ENCODE results near the gene GPATCH2L.

The GPATCH2L gene

DNA sequence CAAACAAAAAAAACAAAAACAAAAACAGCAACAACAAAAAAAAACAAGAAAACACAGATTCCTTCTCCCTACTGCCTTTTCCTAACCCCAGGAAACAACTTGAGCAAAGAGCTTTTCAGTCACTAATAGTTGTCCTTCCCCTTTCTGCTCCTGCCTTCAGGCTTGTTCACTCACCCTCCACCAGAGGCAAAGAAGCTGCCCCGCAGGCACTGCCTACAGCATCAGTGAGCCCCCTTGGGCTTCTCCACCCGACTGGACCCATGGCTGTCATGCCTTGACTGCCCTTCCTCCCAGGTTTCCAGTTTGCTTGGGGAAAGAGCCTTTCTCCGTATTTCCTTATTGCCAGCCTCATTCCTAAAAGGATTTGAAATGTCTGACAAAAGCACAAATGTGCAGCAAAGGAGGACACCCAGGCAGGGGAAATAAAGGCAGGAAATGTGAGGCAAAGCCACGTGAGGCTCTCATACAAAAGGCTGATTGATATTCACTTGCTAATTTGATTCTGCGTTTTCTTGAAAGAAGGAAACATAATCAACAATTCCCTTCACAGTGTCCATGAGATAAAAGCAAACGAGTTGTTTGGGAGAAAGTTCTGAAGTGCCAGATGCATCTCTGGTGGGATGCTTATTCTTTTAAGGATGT is 85.7 kb downstream of the GPATCH2L start:
- H3K9ac ChIP-seq (ENCODE audit: insufficient read length), result no peak overlapping the region
- DNase-seq (ENCODE audit: low read depth, low spot score), result no peak
- no peaks in the 10 kb centered on the region for H3K36me3 ChIP-seq (ENCODE audit: insufficient read depth, low read length)
- TF ChIP-seq FOXP2 (optimal IDR thresholded peaks at IDR 0.05; ENCODE audit: control extremely low read depth, extremely low read length, insufficient read depth) (no peak), EZH2 (IDR thresholded peaks at IDR 0.05) (no peak)
- no peaks in the 10 kb centered on the region for H3K9me3 ChIP-seq (ENCODE audit: low read depth, low read length)
- no peak overlapping the region for H3K4me3 ChIP-seq
- H3K27ac ChIP-seq, result no peak overlapping the region

DNA sequence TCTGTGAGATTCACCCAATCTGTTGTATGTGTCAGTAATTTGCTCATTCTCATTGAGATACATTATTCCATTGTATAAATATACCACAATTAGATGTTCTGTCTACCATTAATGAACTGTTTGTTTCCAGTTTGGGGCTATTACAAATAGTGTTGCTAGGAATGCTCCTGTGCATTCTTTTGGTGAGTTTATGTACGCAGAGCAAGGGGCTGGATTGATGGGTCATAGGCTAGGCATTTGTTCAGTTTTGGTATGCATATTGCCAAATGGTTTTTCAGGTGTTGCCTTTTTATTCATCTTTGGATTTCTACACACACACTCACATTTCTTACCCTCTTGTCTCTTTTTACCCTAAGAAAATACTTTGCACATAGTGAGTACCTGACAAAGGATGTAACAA is 93.4 kb downstream of the GPATCH2L start:
- H3K27ac ChIP-seq, result no peak overlapping the region
- no peaks in the 10 kb centered on the region for H3K36me3 ChIP-seq (ENCODE audit: insufficient read depth, low read length)
- no peak for DNase-seq (ENCODE audit: low read depth, low spot score)
- no peaks in the 10 kb centered on the region for H3K9me3 ChIP-seq (ENCODE audit: low read depth, low read length)
- H3K9ac ChIP-seq (ENCODE audit: insufficient read length), result no peak overlapping the region
- H3K4me3 ChIP-seq, result no peak overlapping the region
- TF ChIP-seq POLR2AphosphoS5 (IDR thresholded peaks at IDR 0.05; ENCODE audit: borderline replicate concordance, low read depth, low read length) (no peak), FOXP2 (optimal IDR thresholded peaks at IDR 0.05; ENCODE audit: control extremely low read depth, extremely low read length, insufficient read depth) (no peak), EZH2 (IDR thresholded peaks at IDR 0.05) (no peak)

DNA sequence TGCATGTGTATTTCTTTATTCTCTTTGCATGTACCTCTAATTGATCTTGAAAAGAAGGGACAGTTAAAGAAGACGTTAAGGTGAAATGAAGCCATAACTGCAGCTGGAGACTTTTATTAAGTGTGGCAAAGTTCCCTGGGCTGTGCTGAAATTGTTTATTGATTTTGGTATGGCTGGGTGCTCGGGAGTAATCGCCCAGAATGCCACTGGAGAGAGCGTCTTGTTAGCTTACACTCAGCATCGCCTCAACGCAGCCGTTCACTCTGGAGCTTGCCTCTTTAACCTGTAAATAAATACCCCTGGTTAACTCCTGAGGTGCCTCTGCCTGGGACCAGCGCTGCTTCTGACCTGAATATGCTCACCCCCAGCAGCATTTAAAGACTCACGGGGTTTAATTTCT is 98.6 kb downstream of the GPATCH2L start:
- Histone ChIP-seq H3K4me3 (no peak overlapping the region), H3K27ac (no peak overlapping the region), H3K9ac (ENCODE audit: insufficient read length) (no peak overlapping the region), H3K9me3 (ENCODE audit: low read depth, low read length) (no peaks in the 10 kb centered on the region), H3K36me3 (ENCODE audit: insufficient read depth, low read length) (no peaks in the 10 kb centered on the region)
- DNase-seq (ENCODE audit: low read depth, low spot score), result no peak
- TF ChIP-seq POLR2AphosphoS5 (IDR thresholded peaks at IDR 0.05; ENCODE audit: borderline replicate concordance, low read depth, low read length), result no peak
- TF ChIP-seq FOXP2 (optimal IDR thresholded peaks at IDR 0.05; ENCODE audit: control extremely low read depth, extremely low read length, insufficient read depth), result no peak
- no peak for TF ChIP-seq EZH2 (IDR thresholded peaks at IDR 0.05)

DNA sequence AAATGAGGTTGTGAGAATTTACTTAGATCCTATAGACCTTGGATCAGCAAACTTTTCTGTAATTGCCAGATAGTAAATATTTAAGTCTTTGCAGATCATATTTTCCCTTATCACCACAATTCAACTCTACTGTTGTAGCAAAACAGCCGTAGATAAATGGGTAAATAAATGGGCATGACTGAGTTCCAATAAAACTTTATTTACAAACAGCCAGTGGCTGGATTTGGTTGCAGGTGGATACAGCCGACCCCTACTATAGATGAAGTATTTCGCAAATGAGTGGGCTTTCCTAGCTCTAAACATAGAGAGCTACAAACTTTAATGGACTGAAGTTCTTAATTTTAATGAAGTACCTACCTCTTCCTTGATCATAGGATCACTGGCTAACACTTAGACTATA is 100.7 kb downstream of the GPATCH2L start:
- no peaks in the 10 kb centered on the region for H3K36me3 ChIP-seq (ENCODE audit: insufficient read depth, low read length)

DNA sequence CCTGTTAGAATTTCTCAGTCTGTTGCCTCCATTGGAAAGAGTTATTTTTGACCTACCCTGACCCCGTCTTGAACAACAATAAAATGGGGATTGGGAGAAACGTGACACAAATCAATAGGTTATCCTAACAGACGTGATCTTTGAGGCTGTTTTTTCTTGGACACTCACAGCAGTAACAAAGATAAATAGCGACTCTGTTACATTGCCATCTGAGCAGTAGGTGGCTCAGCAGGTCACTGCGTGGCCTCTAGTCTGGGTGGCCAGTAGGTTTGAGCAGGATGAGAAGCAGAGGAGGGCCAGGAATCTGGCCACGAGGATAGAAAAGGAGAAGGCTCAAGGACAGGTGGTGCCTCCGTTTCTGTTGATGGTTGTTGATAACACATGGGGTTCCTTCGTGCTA is 101.4 kb downstream of the GPATCH2L start:
- no peak overlapping the region for H3K27ac ChIP-seq
- DNase-seq (ENCODE audit: low read depth, low spot score), result no peak
- TF ChIP-seq EZH2 (IDR thresholded peaks at IDR 0.05), result no peak
- no peak for TF ChIP-seq POLR2AphosphoS5 (IDR thresholded peaks at IDR 0.05; ENCODE audit: borderline replicate concordance, low read depth, low read length)
- no peak for TF ChIP-seq FOXP2 (optimal IDR thresholded peaks at IDR 0.05; ENCODE audit: control extremely low read depth, extremely low read length, insufficient read depth)
- H3K9ac ChIP-seq (ENCODE audit: insufficient read length), result no peak overlapping the region
- no peaks in the 10 kb centered on the region for H3K36me3 ChIP-seq (ENCODE audit: insufficient read depth, low read length)
- no peak overlapping the region for H3K4me3 ChIP-seq
- no peaks in the 10 kb centered on the region for H3K9me3 ChIP-seq (ENCODE audit: low read depth, low read length)

More for the DNA sequence above, 100.7 kb downstream of the GPATCH2L start:
- Histone ChIP-seq H3K9me3 (ENCODE audit: low read depth, low read length) (no peaks in the 10 kb centered on the region), H3K4me3 (no peak overlapping the region), H3K27ac (no peak overlapping the region), H3K9ac (ENCODE audit: insufficient read length) (no peak overlapping the region)
- DNase-seq (ENCODE audit: low read depth, low spot score), result no peak
- TF ChIP-seq EZH2 (IDR thresholded peaks at IDR 0.05) (no peak), POLR2AphosphoS5 (IDR thresholded peaks at IDR 0.05; ENCODE audit: borderline replicate concordance, low read depth, low read length) (no peak), FOXP2 (optimal IDR thresholded peaks at IDR 0.05; ENCODE audit: control extremely low read depth, extremely low read length, insufficient read depth) (no peak)

DNA sequence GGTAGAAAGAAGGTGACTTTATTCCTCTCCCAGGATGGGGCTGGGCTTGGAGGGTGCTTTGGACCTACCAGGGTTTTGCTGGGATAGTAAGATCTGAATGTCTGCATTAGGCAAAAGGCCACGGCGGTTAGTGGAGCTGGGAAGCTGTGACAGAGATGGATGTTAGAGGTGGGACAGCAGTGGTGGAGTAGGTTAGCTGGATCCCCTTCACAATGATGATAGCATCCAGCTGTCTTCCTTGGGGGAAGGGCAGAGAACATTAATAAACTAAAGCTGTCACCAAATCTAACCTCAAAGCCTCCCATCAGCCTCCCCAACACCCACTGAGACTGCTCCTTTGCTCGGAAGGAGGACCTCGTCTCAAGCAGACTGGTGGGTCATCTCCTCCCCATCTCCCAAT is 104.8 kb downstream of the GPATCH2L start:
- no peak overlapping the region for H3K4me3 ChIP-seq
- no peak for DNase-seq (ENCODE audit: low read depth, low spot score)
- H3K36me3 ChIP-seq (ENCODE audit: insufficient read depth, low read length), result no peaks in the 10 kb centered on the region
- H3K9me3 ChIP-seq (ENCODE audit: low read depth, low read length), result no peaks in the 10 kb centered on the region
- H3K9ac ChIP-seq (ENCODE audit: insufficient read length), result no peak overlapping the region
- H3K27ac ChIP-seq, result no peak overlapping the region
- TF ChIP-seq POLR2AphosphoS5 (IDR thresholded peaks at IDR 0.05; ENCODE audit: borderline replicate concordance, low read depth, low read length) (no peak), FOXP2 (optimal IDR thresholded peaks at IDR 0.05; ENCODE audit: control extremely low read depth, extremely low read length, insufficient read depth) (no peak), EZH2 (IDR thresholded peaks at IDR 0.05) (no peak)

DNA sequence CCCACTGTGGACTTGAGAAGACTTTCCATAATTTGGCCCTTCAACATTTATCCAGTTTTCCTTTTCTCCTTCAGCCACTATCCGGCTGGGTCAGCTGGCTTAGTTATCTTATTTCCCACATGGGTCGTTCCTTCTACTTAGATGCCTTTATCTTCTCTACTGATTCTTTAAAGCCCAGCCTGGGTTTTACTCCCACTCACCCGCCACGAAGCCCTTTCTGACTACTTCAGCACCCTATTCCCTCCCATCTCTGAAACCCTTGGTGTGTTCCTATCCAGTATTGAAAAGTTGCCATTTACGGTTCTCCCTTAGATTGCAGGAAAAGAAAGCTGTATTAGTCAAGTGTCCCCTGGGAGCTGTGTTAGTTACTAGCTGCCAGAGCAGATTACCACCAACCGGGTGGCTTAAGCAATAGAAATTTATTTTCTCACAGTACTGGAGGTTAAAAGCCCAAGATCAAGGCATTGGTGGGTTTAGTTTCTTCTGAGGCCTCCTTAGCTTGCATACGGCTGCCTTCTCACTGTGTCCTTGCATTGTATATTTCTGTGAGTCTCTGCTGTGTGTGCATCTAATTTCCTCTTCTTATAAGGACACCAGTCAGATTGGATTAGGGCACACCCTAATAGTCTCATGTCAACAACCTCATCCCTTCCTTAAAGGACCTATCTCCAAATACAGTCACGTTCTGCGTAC is 105.5 kb downstream of the GPATCH2L start:
- Histone ChIP-seq H3K4me3 (no peak overlapping the region), H3K9ac (ENCODE audit: insufficient read length) (no peak overlapping the region), H3K27ac (no peak overlapping the region), H3K36me3 (ENCODE audit: insufficient read depth, low read length) (no peaks in the 10 kb centered on the region), H3K9me3 (ENCODE audit: low read depth, low read length) (no peaks in the 10 kb centered on the region)
- peak; percentile 14 for DNase-seq (ENCODE audit: low read depth, low spot score)
- TF ChIP-seq POLR2AphosphoS5 (IDR thresholded peaks at IDR 0.05; ENCODE audit: borderline replicate concordance, low read depth, low read length) (no peak), FOXP2 (optimal IDR thresholded peaks at IDR 0.05; ENCODE audit: control extremely low read depth, extremely low read length, insufficient read depth) (no peak), EZH2 (IDR thresholded peaks at IDR 0.05) (no peak)

DNA sequence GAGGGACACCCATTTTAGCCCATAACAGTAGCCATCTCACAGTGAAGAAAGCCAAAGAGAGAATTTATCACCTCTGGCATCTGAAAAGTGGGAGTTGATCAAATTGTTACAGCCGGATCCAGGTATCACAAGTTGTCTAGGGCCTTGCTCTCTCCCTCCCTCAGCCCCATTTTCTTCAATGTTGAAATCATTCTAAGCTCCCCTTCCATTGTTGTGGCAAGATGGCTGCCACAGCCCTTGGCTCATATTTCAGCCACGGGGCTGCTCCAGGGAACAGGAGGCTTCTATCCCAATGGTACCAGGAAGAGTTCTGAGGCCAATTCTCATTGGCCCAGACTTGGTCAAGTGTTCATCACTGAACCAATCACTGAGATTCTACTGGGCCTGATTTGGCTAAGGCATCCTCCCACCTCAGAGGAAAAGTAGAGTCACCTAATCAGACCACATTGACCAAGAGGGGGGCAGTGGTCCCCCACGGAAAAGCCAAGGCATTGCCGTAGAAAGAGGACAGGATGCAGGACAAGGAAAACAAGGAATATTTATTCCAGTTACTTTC is 106.2 kb downstream of the GPATCH2L start:
- DNase-seq (ENCODE audit: low read depth, low spot score), result no peak
- TF ChIP-seq EZH2 (IDR thresholded peaks at IDR 0.05) (no peak), POLR2AphosphoS5 (IDR thresholded peaks at IDR 0.05; ENCODE audit: borderline replicate concordance, low read depth, low read length) (no peak), FOXP2 (optimal IDR thresholded peaks at IDR 0.05; ENCODE audit: control extremely low read depth, extremely low read length, insufficient read depth) (no peak)
- no peak overlapping the region for H3K4me3 ChIP-seq
- no peak overlapping the region for H3K9ac ChIP-seq (ENCODE audit: insufficient read length)
- no peaks in the 10 kb centered on the region for H3K9me3 ChIP-seq (ENCODE audit: low read depth, low read length)
- no peaks in the 10 kb centered on the region for H3K36me3 ChIP-seq (ENCODE audit: insufficient read depth, low read length)
- H3K27ac ChIP-seq, result no peak overlapping the region
